GM18907 (cell line): Measurements from ENCODE around the gene ERMN.
"Not testable (repeated sequence)": the region's sequence is repeated elsewhere in the genome, so short reads cannot be mapped to it uniquely, and the experiment has no call there.

Experiments used
- ATAC-seq: cut with Tn5 transposase; IDR thresholded peaks from one replicate; pipeline ENCODE4 v1.9.1; 2021; ENCODE audit warnings: mild to moderate bottlenecking, moderate library complexity; ENCODE audit not compliant: unreplicated experiment

ERMN gene

GRCh38 chr2:157325786-157326185 is at the start of gene ERMN:
Gene ERMN, minus strand, starts transcription at chr2:157325824. Its CDS starts 182 bp downstream, at chr2:157325642.
- ATAC-seq: no peak

- no peak for ATAC-seq
These were observed 49.8 kb upstream of the ERMN start for GRCh38 chr2:157375384-157375783.

GRCh38 chr2:157368508-157368907 is 42.9 kb upstream of the ERMN start:
- ATAC-seq: not testable (repeated sequence)

GRCh38 chr2:157367704-157368103 is 42.1 kb upstream of the ERMN start:
- no peak for ATAC-seq

GRCh38 chr2:157364257-157364974 is 38.8 kb upstream of the ERMN start:
- ATAC-seq: peak; percentile 90

GRCh38 chr2:157363612-157364101 is 38.0 kb upstream of the ERMN start:
- ATAC-seq: peak; percentile 67

- ATAC-seq: no peak
These were observed 37.0 kb upstream of the ERMN start for GRCh38 chr2:157362627-157363026.

GRCh38 chr2:157361526-157361925 is 35.9 kb upstream of the ERMN start:
- ATAC-seq: no peak

- ATAC-seq: peak; percentile 51
These were observed 34.0 kb upstream of the ERMN start for GRCh38 chr2:157359628-157360027.

- no peak for ATAC-seq
These were observed 30.0 kb upstream of the ERMN start for GRCh38 chr2:157355618-157356017.

- no peak for ATAC-seq
These were observed 24.4 kb upstream of the ERMN start for GRCh38 chr2:157349949-157350515.

GRCh38 chr2:157348291-157348921 is 22.8 kb upstream of the ERMN start:
- no peak for ATAC-seq

- no peak for ATAC-seq
These were observed 20.2 kb upstream of the ERMN start for GRCh38 chr2:157345647-157346389.

- ATAC-seq: not testable (repeated sequence)
These were observed 15.8 kb upstream of the ERMN start for GRCh38 chr2:157341381-157341780.

- no peak for ATAC-seq
These were observed 14.5 kb upstream of the ERMN start for GRCh38 chr2:157339965-157340655.

GRCh38 chr2:157337978-157338377 is 12.4 kb upstream of the ERMN start:
- ATAC-seq: no peak

- ATAC-seq: peak; percentile 58
These were observed 10.8 kb upstream of the ERMN start for GRCh38 chr2:157336137-157337010.

- ATAC-seq: no peak
These were observed 9.2 kb upstream of the ERMN start for GRCh38 chr2:157334797-157335196.

- no peak for ATAC-seq
These were observed 8.7 kb upstream of the ERMN start for GRCh38 chr2:157334335-157334734.
